DND-41 (cell line): ENCODE data around the gene SPOCD1.

Experiments
- ATAC-seq: fragments of 200-7000 bp; cut with Tn5 transposase; 3 replicates; pipeline ENCODE4 v1.9.1; 2021; ENCODE audit warnings: low read depth; ENCODE audit not compliant: insufficient read depth
- DNase-seq: peaks from one replicate; pipeline ENCODE4 v3.0.0-alpha.2; 2020
- H2AFZ ChIP-seq: 2 replicates; pipeline ENCODE4 v1.6.0; 2012; ENCODE audit warnings: low read depth, low read length
- H3K27ac ChIP-seq: 2 replicates; pipeline ENCODE4 v1.5.1; 2012; ENCODE audit warnings: low read length, inconsistent platforms
- H3K27me3 ChIP-seq: fragments of 200-600 bp; sonication (generic); 2 replicates; pipeline ENCODE4 v1.6.0; 2012; ENCODE audit warnings: low read length, mild to moderate bottlenecking, inconsistent platforms; ENCODE audit not compliant: insufficient read depth, poor library complexity
- H3K36me3 ChIP-seq: 2 replicates; pipeline ENCODE4 v1.5.1; 2012; ENCODE audit warnings: low read length, inconsistent platforms; ENCODE audit not compliant: insufficient read depth
- H3K4me1 ChIP-seq: 2 replicates; pipeline ENCODE4 v1.5.1; 2012; ENCODE audit warnings: mild to moderate bottlenecking, low read length; ENCODE audit not compliant: insufficient read depth
- H3K4me2 ChIP-seq: 2 replicates; pipeline ENCODE4 v1.6.0; 2012; ENCODE audit warnings: mild to moderate bottlenecking, moderate library complexity, low read length, inconsistent platforms; ENCODE audit not compliant: insufficient read depth
- H3K4me3 ChIP-seq, 2 experiments: fragments of 200-600 bp in 1 of 2; shearing (Covaris generic) in 1 of 2; 2 replicates each; pipeline ENCODE4 v1.5.1; 2012 to 2016; ENCODE audit warnings: inconsistent platforms in 2 of 2, low read length in 2 of 2, mild to moderate bottlenecking in 2 of 2, low read depth in 1 of 2, moderate library complexity in 1 of 2
- H3K79me2 ChIP-seq: 2 replicates; pipeline ENCODE4 v1.6.0; 2012; ENCODE audit warnings: low read length, inconsistent platforms; ENCODE audit not compliant: insufficient read depth
- H3K9ac ChIP-seq: 2 replicates; pipeline ENCODE4 v1.6.0; 2012; ENCODE audit warnings: low read depth, mild to moderate bottlenecking, inconsistent platforms, low read length, moderate library complexity
- H3K9me3 ChIP-seq: 2 replicates; pipeline ENCODE4 v1.5.1; 2012; ENCODE audit warnings: low read length, moderate library complexity, mild to moderate bottlenecking, inconsistent platforms; ENCODE audit not compliant: insufficient read depth, severe bottlenecking
- H4K20me1 ChIP-seq: 2 replicates; pipeline ENCODE4 v1.6.0; 2012; ENCODE audit warnings: low read length; ENCODE audit not compliant: insufficient read depth
- CTCF ChIP-seq: IDR thresholded peaks from 2 replicates; pipeline ENCODE4 v1.5.1; 2012; ENCODE audit warnings: borderline replicate concordance, low read length, moderate library complexity, mild to moderate bottlenecking; ENCODE audit not compliant: poor library complexity, severe bottlenecking; ENCODE audit errors: extremely low read depth
- EZH2 ChIP-seq: IDR thresholded peaks from 3 replicates; pipeline ENCODE4 v1.6.1; 2012; ENCODE audit warnings: borderline replicate concordance, low read depth, mild to moderate bottlenecking, moderate library complexity, low read length, inconsistent platforms; ENCODE audit not compliant: severe bottlenecking

SPOCD1 gene

GRCh38 chr1:31802190-31803150 is 13.4 kb downstream of the SPOCD1 start:
- H3K9ac ChIP-seq, result no peak overlapping the region
- H2AFZ ChIP-seq, result peak overlapping the region; percentile 16; the same call in 1 of the 2 replicates
- peak overlapping the region; percentile 20; the same call in 1 of the 2 replicates for H3K4me2 ChIP-seq

GRCh38 chr1:31801458-31801857 is 14.4 kb downstream of the SPOCD1 start:
- H3K4me3 ChIP-seq, result no peak overlapping the region
- no peak for TF ChIP-seq EZH2
- no peak for TF ChIP-seq CTCF
- H4K20me1 ChIP-seq, result no peaks in the 10 kb centered on the region
- H3K9me3 ChIP-seq, result no peaks in the 10 kb centered on the region
- H3K4me2 ChIP-seq, result no peak overlapping the region
- DNase-seq (no peak), ATAC-seq (no peak)
- H2AFZ ChIP-seq, result no peak overlapping the region
- no peaks in the 10 kb centered on the region for H3K79me2 ChIP-seq
- H3K4me1 ChIP-seq, result peaks cover 12% of the 10 kb centered on the region; the same call in 1 of the 2 replicates
- no peak overlapping the region for H3K9ac ChIP-seq
- no peaks in the 10 kb centered on the region for H3K36me3 ChIP-seq
- H3K27me3 ChIP-seq, result no peaks in the 10 kb centered on the region
- no peak overlapping the region for H3K27ac ChIP-seq

More at GRCh38 chr1:31802190-31803150, 13.4 kb downstream of the SPOCD1 start:
- H3K4me3 ChIP-seq, result no peak overlapping the region
- no peak overlapping the region for H3K27ac ChIP-seq
- TF ChIP-seq CTCF (no peak), EZH2 (no peak)
- H3K4me1 ChIP-seq, result peaks cover 12% of the 10 kb centered on the region; the same call in 1 of the 2 replicates
- ATAC-seq, result peak; percentile 45; the same call in 1 of the 3 replicates
- no peaks in the 10 kb centered on the region for H4K20me1 ChIP-seq
- no peaks in the 10 kb centered on the region for H3K27me3 ChIP-seq
- no peaks in the 10 kb centered on the region for H3K79me2 ChIP-seq
- H3K9me3 ChIP-seq, result no peaks in the 10 kb centered on the region
- DNase-seq, result no peak
- no peaks in the 10 kb centered on the region for H3K36me3 ChIP-seq

GRCh38 chr1:31800674-31800967 is 15.2 kb downstream of the SPOCD1 start:
- Histone ChIP-seq H3K4me3 (no peak overlapping the region), H3K9me3 (no peaks in the 10 kb centered on the region), H4K20me1 (no peaks in the 10 kb centered on the region), H3K4me1 (peaks cover 12% of the 10 kb centered on the region; the same call in 1 of the 2 replicates), H3K27me3 (no peaks in the 10 kb centered on the region), H3K79me2 (no peaks in the 10 kb centered on the region), H3K9ac (no peak overlapping the region), H3K36me3 (no peaks in the 10 kb centered on the region), H3K4me2 (no peak overlapping the region), H3K27ac (no peak overlapping the region), H2AFZ (no peak overlapping the region)
- no peak for DNase-seq
- ATAC-seq, result no peak
- TF ChIP-seq CTCF (no peak), EZH2 (no peak)
